ENCODE data around the gene NIM1K.
A peak's percentile ranks its signal among the peaks of the same experiment; 100 is the strongest.
"Not testable (repeated sequence)": the region's sequence is repeated elsewhere in the genome, so short reads cannot be mapped to it uniquely, and the experiment has no call there.

NIM1K gene

DNA sequence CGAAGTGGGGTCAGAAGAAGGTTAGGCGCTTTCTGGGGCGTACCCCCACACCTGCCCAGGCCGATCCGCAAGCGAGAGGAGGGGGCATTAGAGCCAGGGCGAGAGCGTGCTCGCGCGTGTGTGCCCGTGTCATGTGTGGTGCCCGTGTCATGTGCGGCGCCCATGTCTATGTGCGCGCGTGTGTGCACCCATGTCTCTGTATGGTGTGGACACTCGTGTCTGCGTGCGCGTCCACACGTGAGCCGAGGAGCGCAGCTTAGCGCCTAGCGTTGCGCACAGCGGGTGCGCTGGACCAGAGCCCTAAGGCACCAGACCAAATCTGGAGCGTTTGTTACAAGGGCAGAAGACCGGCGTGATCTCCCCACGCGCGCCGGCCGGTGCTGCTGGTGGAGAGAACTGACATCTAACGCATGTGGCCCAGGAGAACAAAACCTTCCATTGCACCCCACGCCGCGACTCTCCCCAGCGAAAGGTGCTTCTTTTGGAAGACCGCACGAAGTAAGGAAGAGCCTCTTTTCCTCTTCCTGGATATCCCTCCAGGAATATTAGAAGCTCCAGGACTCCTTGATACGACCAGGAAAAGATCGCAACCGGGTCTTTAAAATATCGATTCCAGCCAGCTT is 644 bp downstream of the NIM1K start:
- no peak for DNase-seq

DNA sequence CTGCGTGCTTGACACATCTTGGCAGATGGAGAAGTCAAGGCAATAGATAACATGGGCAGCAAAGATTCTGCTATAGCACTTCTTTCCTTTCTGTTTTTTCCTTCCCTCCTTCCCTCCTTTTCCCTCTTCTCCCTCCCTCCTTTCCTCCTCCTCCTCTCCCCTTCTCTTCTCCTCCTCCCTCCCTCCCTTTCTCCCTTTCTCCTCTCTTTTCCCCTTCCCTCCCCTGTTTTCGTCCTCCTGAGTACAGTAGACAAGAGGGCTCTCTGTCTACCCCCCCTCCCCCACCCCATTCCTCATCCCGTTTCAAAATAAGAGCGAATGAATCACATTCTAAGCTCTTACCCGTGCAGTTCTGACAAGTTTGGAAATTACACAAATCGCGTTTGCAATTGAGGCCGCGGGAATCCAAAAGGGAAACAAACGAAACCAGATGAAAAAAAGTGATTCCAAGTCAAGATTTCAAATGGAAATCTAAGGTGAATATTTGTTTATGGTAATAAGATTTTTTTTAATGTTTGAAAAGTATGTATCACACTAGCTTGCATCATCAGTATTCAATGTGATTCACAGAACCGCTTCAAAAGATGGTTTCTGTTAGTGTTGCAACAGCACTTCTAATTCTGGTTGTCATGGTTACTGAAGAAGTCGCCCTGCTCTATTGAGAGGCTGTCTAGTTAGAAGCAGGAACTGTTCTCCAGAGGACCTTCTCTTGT is 1.3 kb downstream of the NIM1K start:
- no peak for DNase-seq

DNA sequence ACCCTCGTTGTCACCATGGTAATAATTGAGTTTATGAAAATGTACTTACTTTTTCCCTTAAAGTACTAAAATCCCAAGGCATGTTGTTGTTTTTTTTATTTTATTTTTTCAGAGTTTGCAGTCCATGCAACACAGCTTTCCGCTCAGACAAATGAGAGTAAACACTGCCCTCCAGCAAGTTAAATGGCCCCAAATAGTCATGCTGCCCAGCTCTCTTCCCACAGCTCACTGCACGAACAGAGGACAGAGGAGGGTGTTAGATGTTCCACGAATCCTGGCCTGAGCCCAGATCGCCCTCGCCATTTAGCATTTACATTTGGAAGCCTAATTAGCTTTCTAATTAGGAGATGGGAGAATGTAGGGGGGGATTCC is 1.9 kb downstream of the NIM1K start:
- DNase-seq: no peak

DNA sequence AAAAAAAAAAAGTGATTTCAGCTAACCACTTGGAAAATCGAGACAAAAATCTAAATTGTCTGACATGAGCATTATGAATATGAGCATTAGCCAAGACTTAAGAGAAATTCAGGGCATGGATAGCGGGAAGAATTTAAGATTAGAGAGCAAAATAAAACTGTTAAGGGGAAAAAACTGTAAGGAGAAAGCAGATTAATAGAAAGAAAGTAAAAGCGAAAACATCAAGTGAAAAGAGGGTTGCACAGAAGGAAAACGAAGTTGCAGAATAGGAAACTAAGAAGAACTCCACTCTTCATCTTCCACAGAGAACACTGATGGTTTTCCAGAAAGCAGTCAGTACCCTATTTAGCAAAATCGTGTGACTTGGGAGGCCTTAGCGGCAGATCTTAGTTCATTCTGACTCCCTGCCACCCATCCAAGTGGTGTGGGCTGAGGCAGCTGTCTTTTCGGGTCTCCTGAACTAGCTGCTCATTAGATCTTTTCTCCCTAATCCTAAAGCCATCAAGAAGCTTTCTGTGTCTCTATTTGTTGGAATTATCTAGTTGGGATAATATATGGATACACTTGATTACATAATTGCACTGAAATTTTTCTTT is 3.7 kb downstream of the NIM1K start:
- DNase-seq: no peak

DNA sequence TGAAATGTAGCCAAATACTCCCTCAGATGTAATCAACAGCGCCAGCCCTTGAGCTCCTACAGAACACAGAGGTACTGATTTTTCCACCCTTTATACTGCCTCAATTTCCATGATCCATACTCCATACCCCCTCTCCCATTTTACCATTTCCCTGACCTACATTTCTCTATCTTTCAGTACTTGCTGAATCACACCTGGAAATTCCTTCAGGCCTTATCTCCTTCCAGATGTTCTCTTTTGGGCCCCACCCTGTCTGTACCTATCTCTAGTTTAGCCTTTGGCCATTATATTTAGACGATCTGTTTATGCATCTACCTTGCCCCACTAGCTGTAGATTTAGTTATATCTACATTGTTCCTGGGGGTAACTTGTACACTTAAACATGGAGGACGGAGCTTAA is 5.5 kb downstream of the NIM1K start:
- no peak for DNase-seq

DNA sequence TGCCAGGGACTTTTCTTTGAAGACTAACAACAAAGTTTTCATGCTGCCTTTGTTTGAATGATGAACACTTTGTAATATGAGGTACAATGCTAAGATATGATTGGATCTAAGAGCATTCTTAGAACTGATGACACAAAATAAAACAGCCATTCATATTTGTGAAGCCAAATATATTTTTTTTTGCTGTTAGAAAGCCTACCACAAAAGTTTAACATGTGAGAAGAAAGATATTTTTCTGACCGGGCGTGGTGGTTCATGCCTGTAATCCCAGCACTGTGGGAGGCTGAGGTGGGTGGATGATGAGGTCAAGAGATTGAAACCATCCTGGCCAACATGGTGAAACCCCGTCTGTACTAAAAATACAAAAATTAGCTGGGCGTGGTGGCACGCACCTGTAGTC is 9.4 kb downstream of the NIM1K start:
- DNase-seq: not testable (repeated sequence)

DNA sequence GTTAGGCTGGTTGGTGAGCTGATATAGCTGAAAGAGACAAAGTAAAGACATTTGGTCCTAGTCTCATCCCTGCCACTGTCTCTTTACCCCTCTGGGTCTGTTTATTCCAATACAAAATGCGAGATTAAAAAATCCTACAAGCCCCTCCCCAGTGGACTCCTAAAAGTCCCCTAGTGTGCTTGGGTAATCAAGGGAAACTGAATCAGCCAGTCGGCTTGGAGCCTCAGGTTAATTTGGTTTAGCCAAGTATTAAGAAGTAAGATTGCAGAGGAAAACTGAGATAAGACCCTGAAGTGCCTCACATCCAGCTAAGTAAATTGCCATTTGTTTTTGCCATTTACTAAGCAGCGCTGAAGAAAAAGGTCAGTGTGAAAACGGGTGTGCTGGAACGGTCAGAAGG is 10.4 kb downstream of the NIM1K start:
- no peak for DNase-seq

DNA sequence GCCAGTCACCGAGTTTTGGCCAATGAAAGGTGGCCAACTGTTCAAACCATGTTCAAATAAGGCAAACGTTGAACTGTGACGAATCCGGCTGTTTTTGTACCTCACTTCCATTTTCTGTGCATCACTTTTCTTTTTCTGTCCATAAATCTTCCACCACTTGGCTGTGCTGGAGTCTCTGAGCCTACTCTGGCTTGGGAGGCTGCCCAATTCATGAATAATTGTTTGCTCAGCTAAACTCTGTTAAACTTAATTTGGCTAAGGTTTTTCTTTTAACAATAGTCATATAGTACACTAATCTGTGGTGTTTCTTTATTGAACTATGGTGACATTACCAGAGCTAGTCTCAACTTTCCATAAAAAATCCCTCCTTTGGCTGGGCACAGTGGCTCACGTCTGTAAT is 11.3 kb downstream of the NIM1K start:
- no peak for DNase-seq

DNA sequence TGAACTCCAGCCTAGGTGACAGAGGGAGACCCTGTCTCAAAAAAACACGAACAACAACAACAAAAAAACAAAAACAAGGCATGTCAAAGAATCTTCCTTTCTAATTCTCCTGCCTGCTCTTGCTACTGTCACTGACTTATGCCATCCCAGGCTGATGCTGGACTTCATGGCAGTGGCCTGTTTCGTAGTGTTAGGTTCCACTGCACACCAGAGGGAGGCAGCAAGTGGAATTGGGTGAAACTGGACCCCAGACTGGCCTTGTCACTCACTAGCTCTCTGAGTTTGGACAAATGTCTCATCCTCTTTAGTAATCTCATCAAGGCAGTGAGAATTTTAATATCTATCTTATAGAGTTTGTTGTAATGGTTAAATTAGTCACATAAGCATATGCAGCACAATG is 12.9 kb downstream of the NIM1K start:
- DNase-seq: no peak

DNA sequence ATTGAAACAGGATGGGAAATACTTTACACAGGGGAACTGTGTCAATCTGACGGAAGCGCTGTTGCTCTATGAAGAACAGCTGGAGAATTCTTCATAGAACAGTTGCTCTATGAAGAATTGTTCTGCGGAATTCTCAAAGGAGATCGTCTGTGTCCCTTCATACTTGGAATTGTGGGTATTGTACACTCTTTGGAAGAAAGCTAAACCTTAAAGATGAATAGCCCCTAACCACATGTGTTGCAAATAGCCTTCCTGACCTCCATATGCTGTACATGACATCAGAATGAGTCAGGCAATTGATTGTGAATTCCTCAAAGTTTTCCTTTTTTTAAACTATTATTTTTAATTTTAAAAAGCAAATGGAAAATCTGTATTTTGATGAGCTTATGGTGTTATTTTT is 15.6 kb downstream of the NIM1K start:
- DNase-seq: no peak

DNA sequence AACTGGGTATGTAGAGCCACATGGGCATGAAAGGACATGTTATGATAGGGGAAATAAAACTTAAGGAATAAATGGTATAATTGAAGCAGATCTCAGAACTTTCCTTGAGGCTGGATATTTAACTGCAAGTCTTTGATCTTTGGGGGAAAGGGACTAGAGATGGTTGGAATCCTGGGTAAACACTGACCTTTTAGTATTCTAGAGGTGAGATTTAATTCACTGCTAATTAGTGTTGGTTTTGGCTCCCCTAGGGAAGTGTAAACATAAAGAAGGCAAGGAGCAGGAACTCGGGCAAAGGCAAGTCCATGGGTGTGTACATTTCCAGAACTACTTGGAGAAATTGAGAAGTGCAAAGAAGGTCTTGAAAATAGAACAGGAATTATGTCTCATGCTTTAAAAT is 16.6 kb downstream of the NIM1K start:
- no peak for DNase-seq

DNA sequence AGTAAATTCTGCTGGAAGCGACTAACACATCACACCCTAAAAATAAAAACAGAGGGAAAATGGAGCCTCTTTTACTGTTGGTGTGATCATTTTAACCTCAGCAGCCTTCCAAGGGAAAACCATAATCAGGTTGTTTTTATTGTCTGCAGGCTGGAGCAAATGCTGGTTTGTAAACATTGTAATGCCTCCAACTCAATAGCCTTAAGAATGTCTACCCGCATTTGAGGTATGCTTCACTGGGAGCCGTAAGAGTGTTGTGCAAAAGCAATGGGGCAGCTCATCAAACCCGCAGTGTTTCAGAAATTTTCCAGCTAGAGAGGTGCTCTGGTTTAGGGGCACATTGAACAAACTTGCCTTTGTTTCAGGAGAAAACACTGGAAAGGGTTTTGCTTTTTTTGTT is 17.0 kb downstream of the NIM1K start:
- no peak for DNase-seq

DNA sequence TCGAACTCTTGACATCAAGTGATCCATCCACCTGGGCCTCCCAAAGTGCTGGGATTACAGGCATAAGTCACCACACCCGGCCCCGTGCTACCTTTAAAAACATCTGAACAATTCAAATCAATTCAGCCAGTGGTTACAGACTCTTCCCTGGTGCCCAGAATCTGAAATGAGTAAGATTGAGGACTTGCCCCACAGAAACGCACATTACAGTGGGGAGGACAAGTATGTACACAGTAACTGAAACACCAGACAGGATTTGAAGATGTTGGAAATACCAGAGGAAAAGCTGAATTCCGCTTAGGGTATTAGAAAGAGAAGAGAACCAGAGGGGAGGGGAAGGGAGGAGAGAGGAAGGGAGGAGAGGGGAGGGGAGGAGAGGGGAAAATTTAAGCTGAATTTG is 17.8 kb downstream of the NIM1K start:
- DNase-seq: no peak

DNA sequence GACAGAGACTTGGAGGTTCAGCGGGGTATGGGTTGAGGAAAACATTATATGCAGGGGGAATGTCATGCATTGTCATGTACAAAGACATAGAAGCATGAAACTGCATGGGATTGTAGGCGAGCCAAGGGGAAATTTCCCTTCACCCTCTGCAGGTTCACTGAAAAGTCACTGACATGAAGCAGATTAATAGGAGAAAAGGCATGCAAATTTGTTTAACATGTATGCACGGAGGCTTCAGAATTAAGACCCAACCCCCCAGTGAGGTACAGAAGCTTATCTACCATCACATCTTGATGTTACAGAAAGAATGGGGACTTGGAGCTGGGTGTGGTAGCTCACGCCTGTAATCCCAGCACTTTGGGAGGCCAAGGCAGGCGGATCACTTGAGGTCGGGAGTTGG is 18.5 kb downstream of the NIM1K start:
- no peak for DNase-seq

DNA sequence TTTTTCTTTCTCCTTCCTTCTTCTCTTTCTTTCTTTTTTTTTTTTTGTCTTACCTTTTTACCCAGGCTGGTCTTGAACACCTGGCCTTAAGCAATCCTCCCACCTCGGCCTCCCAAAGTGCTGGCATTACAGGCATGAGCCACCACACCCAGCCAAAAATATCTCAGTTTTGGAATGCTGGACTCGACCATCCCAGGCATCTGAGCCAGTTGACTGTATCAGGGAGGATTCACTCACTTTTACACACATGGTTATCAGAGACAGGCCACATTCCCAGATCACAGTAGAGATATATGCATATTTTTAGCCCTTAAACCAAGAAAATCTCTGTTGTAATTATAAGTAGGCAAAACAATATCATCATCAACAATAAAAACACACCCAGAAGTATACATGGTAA is 21.9 kb downstream of the NIM1K start:
- no peak for DNase-seq

DNA sequence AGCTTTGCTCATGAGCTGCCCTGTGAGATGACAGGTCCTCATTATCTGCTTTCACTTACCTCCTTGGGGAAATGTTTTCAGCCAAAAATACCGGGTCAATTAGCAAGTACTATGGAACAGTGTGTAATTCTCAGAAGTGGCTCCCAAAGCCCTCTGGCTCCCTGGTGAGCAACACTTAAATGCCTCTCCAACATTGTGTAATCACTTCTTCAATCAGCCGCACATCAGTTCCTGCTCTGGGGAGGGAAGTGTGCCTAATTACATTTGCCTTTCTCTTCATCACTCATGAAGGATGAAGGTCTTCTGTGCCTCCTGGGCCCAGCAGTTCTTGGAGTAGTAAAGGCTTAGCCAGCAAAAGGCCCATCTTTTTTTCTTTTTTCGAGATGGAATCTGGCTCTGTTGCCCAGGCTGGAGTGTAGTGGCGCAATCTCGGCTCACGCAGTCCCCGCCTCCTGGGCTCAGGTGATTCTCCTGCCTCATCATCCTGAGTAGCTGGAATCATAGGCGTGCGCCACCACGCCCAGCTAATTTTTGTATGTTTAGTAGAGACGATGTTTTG is 23.1 kb downstream of the NIM1K start:
- peak; percentile 51 for DNase-seq

DNA sequence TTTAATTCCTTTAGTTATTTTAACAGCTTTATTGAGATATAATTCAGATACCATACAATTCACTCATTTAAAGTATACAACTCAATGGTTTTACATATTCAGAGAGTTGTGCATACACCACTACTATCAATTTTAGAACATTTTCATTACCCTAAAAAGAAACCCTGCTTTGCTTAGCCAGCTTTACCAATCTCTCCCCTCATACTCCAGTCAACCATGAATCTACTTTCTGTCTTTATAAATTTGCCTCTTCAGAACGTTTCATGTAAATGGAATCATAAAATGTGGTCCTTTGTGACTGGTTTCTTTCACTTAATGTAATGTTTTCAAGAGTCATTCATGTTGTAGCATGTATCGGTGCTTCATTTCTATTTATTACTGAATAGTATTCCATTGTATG is 24.9 kb downstream of the NIM1K start:
- DNase-seq: no peak

DNA sequence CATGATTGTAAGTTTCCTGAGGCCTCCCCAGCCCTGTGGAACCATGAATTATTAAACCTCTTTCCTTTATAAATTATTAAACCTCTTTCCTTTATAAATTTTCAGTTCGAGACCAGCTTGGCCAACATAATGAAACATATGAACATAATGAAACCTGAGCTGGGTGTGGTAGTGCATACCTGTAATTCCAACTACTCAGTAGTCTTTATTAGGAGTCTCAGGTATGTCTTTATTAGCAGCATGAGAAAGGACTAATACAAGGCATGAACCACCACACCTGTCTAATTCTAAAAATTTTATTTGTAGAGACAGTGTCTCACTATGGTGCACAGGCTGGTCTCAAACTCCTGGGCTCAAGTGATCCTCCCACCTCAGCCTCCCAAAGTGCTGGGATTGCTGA is 27.1 kb downstream of the NIM1K start:
- no peak for DNase-seq

DNA sequence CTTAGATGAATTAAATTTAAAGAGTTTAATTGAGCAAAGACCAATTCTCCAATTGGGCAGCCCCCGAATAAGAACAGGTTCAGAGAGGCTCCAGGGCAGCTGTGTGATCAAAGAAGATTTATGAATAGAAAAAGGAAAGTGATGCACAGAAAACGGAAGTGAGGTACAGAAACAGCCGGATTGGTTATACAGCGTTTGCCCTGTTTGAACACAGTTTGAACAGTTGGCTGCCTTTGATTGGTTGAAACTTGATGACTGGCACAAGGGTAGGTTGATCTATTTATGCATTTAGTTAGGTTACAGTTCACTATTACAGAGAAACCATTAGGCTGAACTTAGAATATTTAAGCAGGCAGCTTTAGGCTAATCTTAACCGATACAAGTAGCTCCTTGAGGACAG is 29.5 kb downstream of the NIM1K start:
- no peak for DNase-seq

DNA sequence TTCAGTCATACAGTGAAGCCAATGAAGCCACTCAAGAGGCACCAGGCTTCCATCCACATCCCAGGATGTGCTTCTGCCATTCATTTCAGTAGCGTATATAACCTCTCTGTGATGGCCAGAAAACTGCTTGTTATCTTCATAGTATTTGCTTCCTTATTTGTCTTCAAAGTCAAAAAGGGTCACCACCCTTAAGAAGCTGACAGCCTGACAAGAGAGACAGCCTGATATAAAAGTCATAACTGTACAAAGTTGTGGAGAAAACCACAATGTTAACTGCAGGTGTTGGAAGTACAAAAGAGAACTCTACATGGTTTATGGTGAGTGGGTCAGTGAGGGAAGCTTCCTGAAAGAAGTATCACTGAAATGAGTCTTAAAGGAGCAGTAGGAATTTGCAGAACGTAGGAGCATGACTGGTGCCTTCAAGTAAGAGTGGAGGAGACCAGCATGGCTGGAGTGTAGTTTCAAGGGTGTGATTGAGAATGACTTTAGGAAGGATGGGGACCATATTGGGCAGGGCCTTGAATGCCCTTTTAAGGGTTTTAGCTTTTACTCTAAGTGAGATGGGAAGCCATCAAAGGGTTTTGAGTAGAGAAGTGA is 33.7 kb downstream of the NIM1K start:
- no peak for DNase-seq

DNA sequence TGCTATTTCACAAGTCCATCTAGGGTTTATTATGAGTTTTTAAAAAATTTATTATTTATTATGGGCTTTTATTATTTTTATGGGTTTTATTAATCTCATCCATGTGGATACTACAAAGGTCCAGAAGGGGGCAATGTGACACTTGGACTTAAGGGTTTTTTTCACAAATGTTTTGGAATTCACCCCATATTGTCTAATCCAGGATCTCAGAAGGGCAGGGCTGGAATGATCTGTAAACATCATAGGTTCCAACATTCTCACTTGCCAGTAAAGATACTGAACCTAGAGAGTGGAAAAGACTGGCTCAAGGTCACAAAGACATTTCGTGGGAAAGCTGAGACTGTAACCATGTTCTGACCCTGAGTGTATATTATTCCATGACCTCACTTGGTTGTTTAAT is 35.6 kb downstream of the NIM1K start:
- no peak for DNase-seq

DNA sequence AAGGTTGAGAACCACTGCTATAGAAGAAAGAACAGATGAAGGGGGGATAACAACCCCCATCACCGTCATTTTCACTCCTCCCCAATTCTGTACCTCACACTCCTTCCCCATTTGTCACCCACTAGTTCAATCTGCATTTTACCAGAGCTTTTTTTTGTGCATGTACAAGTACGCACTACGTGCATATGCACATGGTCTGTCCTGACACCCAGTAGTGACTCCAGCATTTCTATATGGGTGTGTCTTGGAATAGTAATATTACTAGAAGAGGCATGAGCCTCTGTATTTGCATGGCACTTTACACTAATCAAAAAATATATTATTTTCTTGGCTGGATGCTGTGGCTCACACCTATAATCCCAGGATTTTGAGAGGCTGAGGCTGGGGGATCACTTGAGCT is 38.7 kb downstream of the NIM1K start:
- DNase-seq: no peak

DNA sequence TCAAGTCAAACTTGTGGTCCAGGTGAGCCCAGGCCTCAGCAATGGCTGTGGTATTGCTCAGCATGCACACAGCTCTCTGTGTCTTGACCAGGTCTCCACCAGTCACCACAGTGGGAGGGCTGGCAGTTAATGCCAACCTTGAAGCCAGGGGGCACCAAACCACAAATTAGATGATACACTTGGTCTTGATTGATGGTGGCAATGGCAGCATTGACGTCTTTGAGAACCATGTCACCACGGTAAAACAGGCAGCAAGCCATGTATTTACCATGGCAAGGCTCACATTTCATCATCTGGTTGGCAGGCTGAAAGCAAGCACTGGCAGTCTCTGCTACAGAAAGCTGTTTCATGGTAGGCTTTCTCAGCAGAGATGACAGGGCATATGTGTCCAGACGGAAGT is 40.0 kb downstream of the NIM1K start:
- DNase-seq: peak; percentile 42
